Esophagus (tissue), 2 donors: ENCODE results near the gene KRTAP19-8. TPM values are rescaled to one million over a fixed set of nuclear protein-coding genes. Genes with fewer than 3 reads are reported as not detected.

Experiments
- H3K27ac ChIP-seq, 2 donors: one replicate each; pipeline ENCODE4 v1.5.1; 2013; ENCODE audit warnings: low read depth in 2 of 2, mild to moderate bottlenecking in 2 of 2, inconsistent platforms in 1 of 2, low read length in 1 of 2, moderate library complexity in 1 of 2
- H3K27me3 ChIP-seq, 2 donors: one replicate each; pipeline ENCODE4 v1.6.1; 2013; ENCODE audit warnings: low read length in 2 of 2, control low read depth in 1 of 2, mild to moderate bottlenecking in 1 of 2; ENCODE audit not compliant: insufficient read depth in 2 of 2, control insufficient read depth in 1 of 2
- H3K36me3 ChIP-seq, 2 donors: one replicate each; pipeline ENCODE4 v1.6.1; 2013; ENCODE audit warnings: low read length in 1 of 2; ENCODE audit not compliant: control insufficient read depth in 2 of 2, insufficient read depth in 2 of 2
- H3K4me1 ChIP-seq, 2 donors: one replicate each; pipeline ENCODE4 v1.6.1; 2013; ENCODE audit warnings: low read length in 1 of 2; ENCODE audit not compliant: control insufficient read depth in 2 of 2, insufficient read depth in 2 of 2
- H3K4me3 ChIP-seq, 2 donors: one replicate each; pipeline ENCODE4 v1.5.1; 2013; ENCODE audit warnings: low read length in 2 of 2, mild to moderate bottlenecking in 2 of 2, low read depth in 1 of 2, moderate library complexity in 1 of 2
- H3K9me3 ChIP-seq, 2 donors: one replicate each; pipeline ENCODE4 v1.6.1; 2013; ENCODE audit warnings: mild to moderate bottlenecking in 2 of 2, low read depth in 1 of 2, low read length in 1 of 2, moderate library complexity in 1 of 2; ENCODE audit not compliant: control insufficient read depth in 2 of 2, insufficient read depth in 1 of 2
- WGBS, 2 donors: extraction: QIAGEN DNeasy Blood & Tissue Kit; methylation state at CpG; one replicate each; pipeline ENCODE4 v1.1.7; 2013; 5-methylcytosine and 5-hydroxymethylcytosine counted together
- polyA plus RNA-seq, 2 donors: library from polyadenylated mRNA; stranded (reverse); fragments of 200-250 nt; gene quantifications; one replicate each; pipeline ENCODE4 v1.2.3, GENCODE V29; 2013
- donor health status: healthy with polysubstance abuse.
- donor health status: Bipolar disorder and iron deficiency.

The KRTAP19-8 gene
- polyA plus RNA-seq, 2 donors = not detected

GRCh38 chr21:31018232-31018631 lies 20.0 kb downstream of the KRTAP19-8 start:
- H3K4me1 ChIP-seq = no peaks in the 10 kb centered on the region
- H3K4me3 ChIP-seq = no peak overlapping the region
- WGBS, 2 donors = 53 to 73% methylated on average over 2 of the region's 2 CpGs
- H3K27me3 ChIP-seq = no peaks in the 10 kb centered on the region
- no peak overlapping the region for H3K27ac ChIP-seq
- no peaks in the 10 kb centered on the region for H3K9me3 ChIP-seq
- no peaks in the 10 kb centered on the region for H3K36me3 ChIP-seq

GRCh38 chr21:31014891-31015290 lies 23.4 kb downstream of the KRTAP19-8 start:
- WGBS, 2 donors = 42 to 65% methylated on average over 2 of the region's 2 CpGs
- Histone ChIP-seq H3K4me3 (no peak overlapping the region), H3K27ac (no peak overlapping the region), H3K27me3 (no peaks in the 10 kb centered on the region), H3K36me3 (no peaks in the 10 kb centered on the region), H3K9me3 (no peaks in the 10 kb centered on the region), H3K4me1 (no peaks in the 10 kb centered on the region)

- Histone ChIP-seq H3K4me1 (no peaks in the 10 kb centered on the region), H3K36me3 (no peaks in the 10 kb centered on the region), H3K4me3 (no peak overlapping the region), H3K27ac (no peak overlapping the region), H3K27me3 (no peaks in the 10 kb centered on the region), H3K9me3 (no peaks in the 10 kb centered on the region)
- WGBS, 2 donors = 62 to 69% methylated on average over 4 of the region's 4 CpGs
Measured at GRCh38 chr21:31012133-31013089, 25.9 kb downstream of the KRTAP19-8 start.

- Histone ChIP-seq H3K27me3 (no peaks in the 10 kb centered on the region), H3K4me3 (no peak overlapping the region), H3K9me3 (no peaks in the 10 kb centered on the region), H3K4me1 (no peaks in the 10 kb centered on the region), H3K36me3 (no peaks in the 10 kb centered on the region), H3K27ac (no peak overlapping the region)
- 48 to 61% methylated on average over 1 of the region's 1 CpG for WGBS, 2 donors
Measured at GRCh38 chr21:31011412-31011811, 26.9 kb downstream of the KRTAP19-8 start.

GRCh38 chr21:31008355-31008754 lies 29.9 kb downstream of the KRTAP19-8 start:
- Histone ChIP-seq H3K27ac (no peak overlapping the region), H3K4me3 (no peak overlapping the region), H3K36me3 (no peaks in the 10 kb centered on the region), H3K27me3 (no peaks in the 10 kb centered on the region), H3K9me3 (no peaks in the 10 kb centered on the region), H3K4me1 (no peaks in the 10 kb centered on the region)
- WGBS, 2 donors = 64 to 82% methylated on average over 1 of the region's 1 CpG

- WGBS, 2 donors = 82 to 85% methylated on average over 5 of the region's 5 CpGs
- Histone ChIP-seq H3K9me3 (no peaks in the 10 kb centered on the region), H3K4me3 (no peak overlapping the region), H3K27ac (no peak overlapping the region), H3K4me1 (no peaks in the 10 kb centered on the region), H3K36me3 (no peaks in the 10 kb centered on the region), H3K27me3 (no peaks in the 10 kb centered on the region)
Measured at GRCh38 chr21:31005019-31005418, 33.3 kb downstream of the KRTAP19-8 start.

GRCh38 chr21:31003471-31003870 lies 34.8 kb downstream of the KRTAP19-8 start:
- Histone ChIP-seq H3K36me3 (no peaks in the 10 kb centered on the region), H3K27ac (no peak overlapping the region), H3K4me1 (no peaks in the 10 kb centered on the region), H3K4me3 (no peak overlapping the region), H3K9me3 (no peaks in the 10 kb centered on the region), H3K27me3 (no peaks in the 10 kb centered on the region)
- 74 to 80% methylated on average over 10 of the region's 10 CpGs for WGBS, 2 donors

- Histone ChIP-seq H3K4me1 (no peaks in the 10 kb centered on the region), H3K27me3 (no peaks in the 10 kb centered on the region), H3K27ac (no peak overlapping the region), H3K9me3 (no peaks in the 10 kb centered on the region), H3K4me3 (no peak overlapping the region), H3K36me3 (no peaks in the 10 kb centered on the region)
- WGBS, 2 donors = 23 to 48% methylated on average over 3 of the region's 3 CpGs
Measured at GRCh38 chr21:30997541-30997940, 40.7 kb downstream of the KRTAP19-8 start.

- H3K4me3 ChIP-seq = no peak overlapping the region
- no peaks in the 10 kb centered on the region for H3K36me3 ChIP-seq
- 44 to 54% methylated on average over 2 of the region's 2 CpGs for WGBS, 2 donors
- H3K27me3 ChIP-seq = no peaks in the 10 kb centered on the region
- no peak overlapping the region for H3K27ac ChIP-seq
- no peaks in the 10 kb centered on the region for H3K4me1 ChIP-seq
- H3K9me3 ChIP-seq = no peaks in the 10 kb centered on the region
Measured at GRCh38 chr21:30996728-30997127, 41.5 kb downstream of the KRTAP19-8 start.

GRCh38 chr21:30994932-30995331 lies 43.3 kb downstream of the KRTAP19-8 start:
- WGBS, 2 donors = 53 to 67% methylated on average over 5 of the region's 5 CpGs
- H3K36me3 ChIP-seq = no peaks in the 10 kb centered on the region
- no peaks in the 10 kb centered on the region for H3K4me1 ChIP-seq
- no peaks in the 10 kb centered on the region for H3K27me3 ChIP-seq
- H3K9me3 ChIP-seq = no peaks in the 10 kb centered on the region
- H3K27ac ChIP-seq = no peak overlapping the region
- no peak overlapping the region for H3K4me3 ChIP-seq
